GM18870 (cell line): Measurements from ENCODE around the gene GPATCH1.
"Not testable (repeated sequence)": the region's sequence is repeated elsewhere in the genome, so short reads cannot be mapped to it uniquely, and the experiment has no call there.

Experiments used
- ATAC-seq: cut with Tn5 transposase; IDR thresholded peaks from one replicate; pipeline ENCODE4 v1.9.1; 2021; ENCODE audit warnings: moderate library complexity; ENCODE audit not compliant: unreplicated experiment

GPATCH1 gene

DNA sequence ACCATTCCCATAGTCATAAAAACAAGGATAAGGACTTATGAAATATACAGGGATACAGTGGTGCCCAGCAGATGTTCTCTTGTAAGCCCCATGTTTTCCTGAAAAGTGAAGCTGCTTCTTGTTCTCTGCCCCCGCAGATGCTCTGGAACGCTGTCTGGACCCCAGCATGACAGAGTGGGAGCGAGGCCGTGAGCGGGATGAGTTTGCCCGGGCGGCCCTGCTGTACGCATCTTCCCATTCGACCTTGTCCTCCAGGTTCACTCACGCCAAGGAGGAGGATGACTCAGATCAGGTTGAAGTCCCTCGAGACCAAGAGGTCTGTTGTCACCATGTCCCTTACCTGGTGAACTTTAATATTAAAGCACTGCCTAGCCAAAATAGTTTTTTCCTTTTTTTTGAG, 30.6 kb downstream of the GPATCH1 start:
- ATAC-seq, result no peak

DNA sequence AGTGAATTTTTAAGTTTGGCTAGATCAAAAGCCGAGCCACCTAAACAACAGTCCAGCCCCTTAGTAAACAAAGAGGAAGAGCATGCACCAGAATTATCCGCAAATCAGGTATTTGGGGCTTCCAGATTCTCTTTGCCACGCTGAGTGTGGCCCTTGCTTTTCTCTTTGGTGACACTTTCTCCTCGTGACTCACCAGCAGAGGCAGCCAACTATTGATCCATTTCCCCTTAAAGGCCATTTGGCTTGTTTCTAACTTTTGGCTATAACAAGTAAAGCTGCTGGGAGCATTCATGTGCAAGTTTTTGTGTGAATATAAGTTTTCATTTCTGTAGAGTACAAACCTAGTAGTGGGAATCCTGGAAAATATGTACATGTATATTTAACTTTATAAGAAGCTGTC, 33.3 kb downstream of the GPATCH1 start:
- no peak for ATAC-seq

DNA sequence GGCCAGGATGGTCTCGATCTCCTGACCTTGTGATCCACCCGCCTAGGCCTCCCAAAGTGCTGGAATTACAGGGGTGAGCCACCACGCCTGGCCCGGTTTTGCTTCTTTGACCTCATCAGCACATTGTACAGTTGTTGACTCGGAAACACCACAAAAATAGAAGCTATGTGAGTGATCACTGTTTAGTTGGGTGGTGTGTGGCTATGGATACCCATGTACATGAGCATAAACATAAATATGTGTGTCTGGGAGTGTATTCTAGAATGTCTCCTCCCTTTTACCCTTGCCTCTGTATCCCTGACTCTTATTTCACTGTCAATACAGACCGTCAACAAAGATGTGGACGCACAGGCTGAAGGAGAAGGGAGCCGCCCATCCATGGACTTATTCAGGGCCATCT, 36.5 kb downstream of the GPATCH1 start:
- ATAC-seq, result no peak

DNA sequence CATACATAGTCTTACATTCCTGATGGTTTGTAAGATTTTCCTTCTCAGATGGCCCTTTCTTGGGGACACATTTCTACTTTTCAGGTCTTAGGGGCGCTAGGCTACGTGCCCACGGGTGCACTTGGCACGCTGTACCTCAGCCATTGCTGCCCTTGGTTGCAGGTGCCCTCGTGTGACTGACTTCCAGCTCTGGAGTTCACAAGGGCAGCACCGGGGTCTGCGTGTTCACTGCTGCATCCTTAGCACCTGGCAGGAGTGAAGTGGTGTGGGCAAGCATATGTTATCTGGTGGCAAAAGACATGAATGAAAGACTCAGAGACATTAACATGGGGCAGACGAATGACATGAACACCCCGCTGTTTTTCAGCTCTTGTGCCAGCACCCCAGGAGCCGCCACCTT, 37.7 kb downstream of the GPATCH1 start:
- no peak for ATAC-seq

DNA sequence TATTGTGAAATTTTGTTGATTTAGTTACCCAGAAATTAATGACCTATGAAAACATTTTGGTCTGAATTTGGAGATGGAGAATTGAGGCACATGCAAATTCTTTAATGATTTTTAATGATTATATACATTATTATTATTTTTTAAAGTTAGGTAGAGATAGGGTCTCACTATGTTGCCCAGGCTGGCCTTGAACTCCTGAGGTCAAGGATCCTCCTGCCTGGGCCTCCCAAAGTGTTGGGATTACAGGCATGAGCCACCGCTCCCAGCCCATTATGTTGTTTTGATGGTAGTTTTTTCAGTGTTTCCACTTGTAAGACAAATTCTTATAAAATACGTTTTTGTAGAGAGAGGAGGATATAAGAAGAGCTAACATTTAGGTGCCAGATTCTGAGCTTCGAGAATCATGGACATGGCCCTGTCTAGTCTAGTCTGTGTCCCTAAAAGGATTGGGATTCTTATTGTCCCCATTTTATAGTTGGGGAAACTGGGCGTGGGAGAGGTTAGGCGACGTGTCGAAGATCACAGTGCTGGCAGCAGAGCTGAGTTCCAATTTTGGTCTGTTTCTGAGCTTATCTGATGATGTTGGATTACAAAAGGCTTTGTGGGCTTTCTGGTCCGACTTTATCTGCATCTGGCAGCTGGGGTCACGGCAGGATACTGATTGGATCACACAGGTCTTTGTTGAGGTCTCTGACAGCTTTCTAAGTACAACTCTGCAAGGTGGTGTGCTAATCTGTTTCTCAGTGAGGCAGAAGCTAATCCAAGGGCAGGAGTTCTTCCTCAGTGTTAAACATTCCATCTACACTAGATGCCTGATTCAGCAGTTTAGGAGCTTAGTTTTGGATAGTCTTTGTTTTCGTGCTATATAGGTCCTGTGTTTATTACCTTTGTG, 43.5 kb downstream of the GPATCH1 start:
- ATAC-seq, result no peak

DNA sequence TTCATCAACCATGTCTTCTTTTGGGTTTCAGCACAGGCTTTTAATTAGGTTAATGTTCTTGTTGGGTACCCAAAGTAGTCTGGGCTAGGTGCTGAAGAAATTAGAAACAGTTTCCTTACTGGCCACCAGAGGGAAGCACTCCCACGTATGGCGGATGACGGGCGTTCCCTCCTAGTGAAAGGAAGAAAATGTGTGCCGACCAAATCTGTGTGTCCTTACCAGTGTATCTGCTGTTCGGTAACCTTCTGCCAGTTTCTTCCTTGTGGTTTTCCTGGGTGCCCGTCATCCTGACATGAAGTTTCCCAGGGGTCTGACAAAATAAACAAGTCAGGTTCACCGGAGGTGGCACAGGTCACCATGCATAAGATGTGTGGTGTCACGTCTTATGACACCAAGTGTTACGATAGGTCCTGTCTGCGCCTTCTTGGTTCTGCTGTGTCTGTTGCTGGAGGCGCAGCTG, 45.0 kb downstream of the GPATCH1 start:
- ATAC-seq, result peak; percentile 67

- ATAC-seq, result not testable (repeated sequence)
Observed at GRCh38 chr19:33126712-33127111, 45.7 kb downstream of the GPATCH1 start.

DNA sequence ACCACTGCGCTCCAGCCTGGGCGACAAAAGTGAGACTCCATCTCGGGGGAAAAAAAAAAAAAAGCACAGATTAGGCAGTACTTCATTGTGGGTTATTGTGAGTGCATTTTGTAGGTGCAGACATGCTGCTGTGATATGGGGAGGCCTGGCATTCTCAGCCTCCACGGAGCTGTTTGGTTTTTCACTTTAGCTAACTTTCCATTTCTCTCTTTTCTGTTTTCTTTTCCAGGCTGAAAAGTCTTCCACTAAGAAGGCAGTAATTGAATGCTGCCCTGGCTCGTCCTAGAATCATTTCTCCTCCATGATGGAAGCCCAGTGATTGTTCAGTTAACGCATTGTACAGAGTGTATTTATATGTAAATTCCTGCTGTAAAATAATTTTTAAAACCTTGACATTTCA, 48.9 kb downstream of the GPATCH1 start:
- no peak for ATAC-seq

GRCh38 chr19:33130433-33130832, 49.5 kb downstream of the GPATCH1 start:
- ATAC-seq, result no peak

GRCh38 chr19:33132021-33132420, 51.0 kb downstream of the GPATCH1 start, which contains the start of gene WDR88:
Gene WDR88 (plus strand): TSS chr19:33132114. CDS start chr19:33132170, 56 bp downstream.
- ATAC-seq, result no peak

DNA sequence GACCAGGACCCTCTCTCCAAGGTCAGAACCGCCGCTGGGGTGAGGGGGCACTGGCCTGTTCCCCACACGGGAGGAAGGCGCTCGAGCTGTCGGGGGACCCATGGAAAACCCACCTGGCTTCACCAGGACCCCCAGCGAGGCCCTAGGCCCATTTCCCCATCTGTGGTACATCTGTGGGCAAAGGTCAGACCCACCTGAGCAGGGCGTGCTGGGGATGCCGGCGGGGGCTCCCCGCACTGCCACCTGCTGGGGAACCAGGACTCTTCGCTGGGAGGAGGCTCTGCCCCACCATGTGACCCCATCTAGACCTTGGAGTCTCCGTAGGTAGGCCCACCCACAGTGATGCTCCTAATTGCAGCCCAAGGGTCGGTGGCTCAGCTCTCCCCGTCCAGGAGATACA, 51.4 kb downstream of the GPATCH1 start:
- ATAC-seq, result no peak

DNA sequence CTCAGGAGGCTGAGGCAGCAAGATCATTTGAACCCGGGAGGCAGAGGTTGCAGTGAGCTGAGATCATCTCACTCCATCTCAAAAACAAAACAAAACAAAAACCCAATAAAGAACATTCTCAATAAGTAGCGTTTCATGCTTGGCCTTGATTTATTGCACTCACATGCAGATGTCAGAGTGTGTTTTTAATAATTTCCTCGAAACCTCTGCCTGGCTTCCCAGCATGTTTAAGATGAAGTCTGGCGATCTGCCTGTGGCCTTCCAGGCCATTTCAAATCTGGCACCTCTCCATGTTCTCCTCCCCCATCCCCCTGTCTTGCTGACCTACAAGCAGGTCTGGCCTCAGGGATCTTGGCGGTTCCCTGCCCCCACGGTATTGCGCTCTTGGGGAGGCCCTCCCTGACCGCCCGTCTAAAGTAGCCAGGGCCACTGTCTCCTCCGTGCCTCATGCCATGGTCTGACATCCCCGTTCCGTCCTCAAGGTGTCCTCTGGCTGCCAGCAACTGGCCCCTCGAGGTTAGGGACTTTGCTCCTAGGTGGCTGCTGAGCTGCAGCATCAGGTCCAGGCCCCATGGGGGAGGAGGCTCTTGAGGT, 52.6 kb downstream of the GPATCH1 start:
- ATAC-seq, result no peak

DNA sequence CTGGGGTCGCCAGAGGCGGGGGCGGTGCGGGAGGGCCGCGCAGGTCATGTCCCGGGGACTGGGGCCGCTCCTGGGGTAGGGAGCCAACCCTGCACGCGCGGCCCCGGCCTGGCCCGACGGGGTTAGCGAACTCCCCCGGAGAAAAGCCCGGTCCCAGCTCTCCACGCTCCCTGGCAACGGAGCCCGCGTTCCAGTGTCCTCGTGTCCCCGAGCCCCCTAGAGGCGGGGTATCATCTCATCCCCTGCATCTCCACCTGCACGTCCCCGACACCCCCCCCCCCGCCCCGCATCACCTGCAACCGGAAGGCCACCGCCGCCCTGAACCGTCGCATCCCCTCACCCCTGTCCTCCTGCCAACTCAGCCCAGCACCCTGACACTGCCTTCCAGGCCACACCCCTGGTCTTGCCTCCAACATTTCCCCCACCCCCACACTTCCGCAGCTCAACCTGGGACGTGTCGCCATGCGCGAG, 53.6 kb downstream of the GPATCH1 start:
- ATAC-seq, result no peak

DNA sequence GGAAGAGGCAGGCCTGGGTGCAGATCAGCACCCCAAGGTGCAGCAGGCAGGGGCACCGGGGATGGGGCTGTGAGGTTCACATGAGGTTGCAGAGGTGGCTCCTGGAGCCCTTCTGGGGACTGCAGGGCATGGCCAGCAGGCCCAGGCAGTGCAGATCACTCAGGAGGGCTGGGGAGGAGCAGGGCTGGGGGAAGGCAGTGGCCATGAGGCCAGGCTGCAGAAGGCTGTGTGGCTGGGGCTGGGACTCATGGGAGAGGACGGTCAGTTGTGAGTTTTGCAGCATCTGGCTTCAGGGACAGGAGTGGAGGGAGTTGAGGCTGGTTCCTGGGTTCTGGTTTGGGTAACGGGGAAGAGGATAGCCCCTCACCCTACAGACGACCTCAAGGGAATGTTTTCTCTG, 58.2 kb downstream of the GPATCH1 start:
- no peak for ATAC-seq

DNA sequence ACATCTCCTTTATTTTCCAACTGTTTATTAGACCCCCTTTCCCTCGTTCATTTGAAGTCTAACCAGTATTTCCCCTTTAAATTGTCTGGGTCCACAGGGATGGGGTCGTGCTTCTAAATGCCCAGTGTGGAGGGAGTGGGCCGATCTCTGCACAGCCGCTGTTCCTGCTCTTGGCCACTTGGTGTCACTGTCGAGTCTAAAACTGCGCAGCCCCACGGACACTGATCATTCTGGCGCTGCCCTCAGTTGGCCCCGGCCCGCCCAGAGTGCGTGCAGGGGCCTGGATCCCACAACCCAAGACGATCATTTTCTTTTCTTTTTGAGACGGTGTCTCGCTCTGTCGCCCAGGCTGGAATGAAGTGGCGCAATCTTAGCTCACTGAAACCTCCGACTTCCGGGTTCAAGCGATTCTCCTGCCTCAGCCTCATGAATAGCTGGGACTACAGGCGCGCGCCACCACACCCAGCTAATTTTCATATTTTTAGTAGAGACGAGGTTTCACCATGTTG, 63.0 kb downstream of the GPATCH1 start:
- ATAC-seq, result no peak

- no peak for ATAC-seq
Observed at GRCh38 chr19:33146209-33146608, 65.2 kb downstream of the GPATCH1 start.

- ATAC-seq, result no peak
Observed at GRCh38 chr19:33147538-33147937, 66.6 kb downstream of the GPATCH1 start.

GRCh38 chr19:33150852-33151518, 70.0 kb downstream of the GPATCH1 start:
- ATAC-seq, result no peak

GRCh38 chr19:33152176-33152575, 71.2 kb downstream of the GPATCH1 start:
- ATAC-seq, result no peak

DNA sequence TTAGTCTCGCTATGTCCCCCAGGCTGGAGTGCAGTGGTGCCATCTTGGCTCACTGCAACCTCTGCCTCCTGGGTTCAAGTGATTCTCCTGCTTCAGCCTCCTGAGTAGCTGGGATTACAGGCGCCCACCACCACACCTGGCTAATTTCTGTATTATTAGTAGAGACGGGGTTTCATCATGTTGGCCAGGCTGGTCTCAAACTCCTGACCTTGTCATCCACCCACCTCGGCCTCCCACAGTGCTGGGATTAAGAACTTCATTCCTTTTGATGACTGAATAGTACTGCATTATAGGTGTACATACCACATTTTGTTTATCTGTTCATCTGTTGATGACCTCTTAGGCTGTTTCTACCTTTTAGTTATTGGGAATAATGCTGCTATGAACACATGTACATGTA, 71.6 kb downstream of the GPATCH1 start:
- not testable (repeated sequence) for ATAC-seq

- ATAC-seq, result not testable (repeated sequence)
Observed at GRCh38 chr19:33154313-33154712, 73.3 kb downstream of the GPATCH1 start.
